T-helper 22 cell (primary cell): ENCODE results near the gene KCNG2.

Experiments
- DNase-seq: peaks from one replicate; pipeline ENCODE4 v3.0.0-alpha.2; 2020; ENCODE audit warnings: low read depth

Gene KCNG2

GRCh38 chr18:79942786-79943607 lies 145.3 kb downstream of the KCNG2 start:
- DNase-seq: no peak

- DNase-seq: no peak
These were observed 145.9 kb downstream of the KCNG2 start for GRCh38 chr18:79943608-79944125.

- no peak for DNase-seq
These were observed 146.5 kb downstream of the KCNG2 start for GRCh38 chr18:79944126-79944731.

GRCh38 chr18:79944746-79945117 lies 147.0 kb downstream of the KCNG2 start:
- no peak for DNase-seq

GRCh38 chr18:79945118-79946042 lies 147.6 kb downstream of the KCNG2 start:
- no peak for DNase-seq

- no peak for DNase-seq
These were observed 149.5 kb downstream of the KCNG2 start for GRCh38 chr18:79947054-79947755.

GRCh38 chr18:79947881-79948610 lies 150.3 kb downstream of the KCNG2 start:
- no peak for DNase-seq

GRCh38 chr18:79948719-79949411 lies 151.1 kb downstream of the KCNG2 start:
- no peak for DNase-seq
